ENCODE results near the gene SUSD1. TPM values are rescaled to one million over a fixed set of nuclear protein-coding genes. Genes with fewer than 3 reads are reported as not detected.

SUSD1 gene
- polyA plus RNA-seq, 1 experiment = 24.2 TPM

DNA sequence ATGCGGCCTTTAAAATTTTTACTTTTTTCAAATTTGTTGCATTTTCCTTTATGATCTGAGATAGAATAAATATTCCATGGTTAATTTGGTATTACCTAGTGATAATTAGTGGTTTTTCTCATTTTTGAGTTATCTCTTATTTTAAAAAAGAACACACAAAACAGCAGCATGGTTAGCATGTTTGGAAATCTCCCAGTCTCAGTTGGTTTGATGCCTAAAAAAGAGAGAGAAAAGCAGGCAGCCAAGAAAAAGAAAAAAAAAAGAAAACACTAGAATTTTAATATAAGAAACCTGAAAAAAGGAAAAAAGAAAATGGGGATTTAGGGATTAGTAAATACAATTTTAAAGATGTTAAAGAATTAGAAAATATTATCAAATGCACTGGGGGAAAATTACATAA, 15.3 kb downstream of the SUSD1 start:
- Histone ChIP-seq H3K4me3 (ENCODE audit: low read depth, low read length) (no peak overlapping the region), H3K9me3 (ENCODE audit: control insufficient read depth, insufficient read depth, low read length) (no peaks in the 10 kb centered on the region), H3K27me3 (ENCODE audit: control insufficient read depth, insufficient read depth, low read length) (no peaks in the 10 kb centered on the region), H3K27ac (ENCODE audit: low read depth, low read length) (no peak overlapping the region)
- POLR2A ChIA-PET = no interaction called here
- DNase-seq (ENCODE audit: low read depth, low spot score) = no peak
- TF ChIP-seq, protein P1, sequence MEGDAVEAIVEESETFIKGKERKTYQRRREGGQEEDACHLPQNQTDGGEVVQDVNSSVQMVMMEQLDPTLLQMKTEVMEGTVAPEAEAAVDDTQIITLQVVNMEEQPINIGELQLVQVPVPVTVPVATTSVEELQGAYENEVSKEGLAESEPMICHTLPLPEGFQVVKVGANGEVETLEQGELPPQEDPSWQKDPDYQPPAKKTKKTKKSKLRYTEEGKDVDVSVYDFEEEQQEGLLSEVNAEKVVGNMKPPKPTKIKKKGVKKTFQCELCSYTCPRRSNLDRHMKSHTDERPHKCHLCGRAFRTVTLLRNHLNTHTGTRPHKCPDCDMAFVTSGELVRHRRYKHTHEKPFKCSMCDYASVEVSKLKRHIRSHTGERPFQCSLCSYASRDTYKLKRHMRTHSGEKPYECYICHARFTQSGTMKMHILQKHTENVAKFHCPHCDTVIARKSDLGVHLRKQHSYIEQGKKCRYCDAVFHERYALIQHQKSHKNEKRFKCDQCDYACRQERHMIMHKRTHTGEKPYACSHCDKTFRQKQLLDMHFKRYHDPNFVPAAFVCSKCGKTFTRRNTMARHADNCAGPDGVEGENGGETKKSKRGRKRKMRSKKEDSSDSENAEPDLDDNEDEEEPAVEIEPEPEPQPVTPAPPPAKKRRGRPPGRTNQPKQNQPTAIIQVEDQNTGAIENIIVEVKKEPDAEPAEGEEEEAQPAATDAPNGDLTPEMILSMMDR (IDR thresholded peaks at IDR 0.05; ENCODE audit: low read depth, low read length) = no peak
- CTCF ChIA-PET = no interaction called here

DNA sequence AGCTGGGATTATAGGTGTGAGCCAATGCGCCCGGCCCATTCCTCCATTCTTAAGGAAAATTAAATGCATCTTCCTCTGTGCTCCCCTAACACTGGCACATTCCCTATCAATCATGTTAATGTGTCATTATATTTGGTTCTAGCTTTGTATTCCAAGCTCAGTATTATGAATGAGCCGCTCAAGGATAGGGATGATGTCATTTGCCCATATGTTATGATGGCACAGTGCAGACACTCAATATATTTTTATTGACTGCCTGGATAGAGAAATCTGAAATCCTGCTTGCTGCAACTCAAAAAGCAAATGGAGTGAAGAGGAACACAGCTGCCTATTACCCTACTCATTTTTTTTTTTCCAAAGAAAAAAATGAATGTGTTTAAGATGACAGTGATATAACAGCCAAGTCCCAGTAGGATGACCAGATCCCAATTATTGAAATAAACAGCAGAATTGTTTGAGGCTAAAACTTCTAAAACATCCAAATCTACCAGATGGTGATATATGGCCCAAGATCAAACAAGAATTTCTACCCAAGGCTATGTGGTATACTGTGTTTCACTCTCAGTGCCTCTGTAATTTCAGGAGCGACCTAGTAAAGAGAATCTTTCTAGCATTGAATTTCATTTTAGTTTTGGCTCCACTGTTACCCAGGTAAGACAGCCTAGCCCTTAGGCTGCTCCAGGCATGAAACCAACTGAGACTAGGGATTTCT, 16.3 kb downstream of the SUSD1 start:
- CTCF ChIA-PET = interaction anchor here (1.1 kb wide), 1 partner anchor 61 kb away, joined by 3 read pairs; no protein-coding TSS in a partner anchor
- no peak for DNase-seq (ENCODE audit: low read depth, low spot score)

DNA sequence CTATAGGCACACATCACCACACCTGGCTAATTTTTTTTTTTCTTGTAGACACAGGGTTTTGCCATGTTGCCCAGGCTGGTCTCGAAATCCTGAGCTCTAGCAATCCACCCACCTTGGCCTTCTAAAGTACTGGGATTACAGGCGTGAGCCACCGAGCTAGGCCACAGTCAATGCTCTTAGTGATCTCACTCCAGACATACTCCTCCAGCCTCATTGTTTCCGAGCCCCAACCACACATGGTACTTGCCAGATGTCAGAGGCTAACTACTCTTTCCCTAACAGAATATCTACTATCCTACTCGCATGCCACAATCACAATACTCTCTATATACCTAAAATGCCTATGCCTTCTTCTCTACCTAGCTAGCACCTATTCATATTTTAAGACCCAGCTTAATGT, 17.1 kb downstream of the SUSD1 start:
- Histone ChIP-seq H3K9me3 (ENCODE audit: control insufficient read depth, insufficient read depth, low read length) (no peaks in the 10 kb centered on the region), H3K27me3 (ENCODE audit: control insufficient read depth, insufficient read depth, low read length) (no peaks in the 10 kb centered on the region), H3K27ac (ENCODE audit: low read depth, low read length) (no peak overlapping the region), H3K4me3 (ENCODE audit: low read depth, low read length) (no peak overlapping the region)
- TF ChIP-seq, protein P1 (IDR thresholded peaks at IDR 0.05; ENCODE audit: low read depth, low read length) = no peak
- POLR2A ChIA-PET = no interaction called here
- CTCF ChIA-PET = interaction anchor here (1.1 kb wide), 1 partner anchor 60 kb away, joined by 3 read pairs; no protein-coding TSS in a partner anchor
- no peak for DNase-seq (ENCODE audit: low read depth, low spot score)

More for the DNA sequence above, 16.3 kb downstream of the SUSD1 start:
- no peaks in the 10 kb centered on the region for H3K9me3 ChIP-seq (ENCODE audit: control insufficient read depth, insufficient read depth, low read length)
- no peak overlapping the region for H3K27ac ChIP-seq (ENCODE audit: low read depth, low read length)
- POLR2A ChIA-PET = no interaction called here
- TF ChIP-seq, protein P1 (IDR thresholded peaks at IDR 0.05; ENCODE audit: low read depth, low read length) = no peak
- no peak overlapping the region for H3K4me3 ChIP-seq (ENCODE audit: low read depth, low read length)
- no peaks in the 10 kb centered on the region for H3K27me3 ChIP-seq (ENCODE audit: control insufficient read depth, insufficient read depth, low read length)

DNA sequence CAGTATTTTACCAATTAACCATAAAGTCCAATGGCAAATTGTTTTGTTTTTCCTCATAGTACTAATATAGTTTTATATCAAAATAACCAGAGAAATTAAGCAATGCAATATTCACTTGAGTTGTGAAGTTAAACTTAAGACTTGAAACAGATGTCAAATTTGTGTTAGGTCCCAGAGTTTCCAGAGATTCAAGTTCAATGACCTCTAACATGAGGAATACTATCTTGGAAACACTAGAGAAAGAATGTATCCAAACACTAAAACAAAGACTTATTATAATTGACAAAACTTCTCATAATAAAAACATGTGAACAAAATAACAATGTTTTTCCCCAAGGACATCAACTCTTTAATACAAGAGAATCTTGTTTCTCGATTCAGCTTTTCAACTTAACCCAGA, 18.0 kb downstream of the SUSD1 start:
- POLR2A ChIA-PET = no interaction called here
- TF ChIP-seq, protein P1 (IDR thresholded peaks at IDR 0.05; ENCODE audit: low read depth, low read length) = no peak
- Histone ChIP-seq H3K4me3 (ENCODE audit: low read depth, low read length) (no peak overlapping the region), H3K27ac (ENCODE audit: low read depth, low read length) (no peak overlapping the region), H3K9me3 (ENCODE audit: control insufficient read depth, insufficient read depth, low read length) (no peaks in the 10 kb centered on the region), H3K27me3 (ENCODE audit: control insufficient read depth, insufficient read depth, low read length) (no peaks in the 10 kb centered on the region)
- CTCF ChIA-PET = no interaction called here
- no peak for DNase-seq (ENCODE audit: low read depth, low spot score)

DNA sequence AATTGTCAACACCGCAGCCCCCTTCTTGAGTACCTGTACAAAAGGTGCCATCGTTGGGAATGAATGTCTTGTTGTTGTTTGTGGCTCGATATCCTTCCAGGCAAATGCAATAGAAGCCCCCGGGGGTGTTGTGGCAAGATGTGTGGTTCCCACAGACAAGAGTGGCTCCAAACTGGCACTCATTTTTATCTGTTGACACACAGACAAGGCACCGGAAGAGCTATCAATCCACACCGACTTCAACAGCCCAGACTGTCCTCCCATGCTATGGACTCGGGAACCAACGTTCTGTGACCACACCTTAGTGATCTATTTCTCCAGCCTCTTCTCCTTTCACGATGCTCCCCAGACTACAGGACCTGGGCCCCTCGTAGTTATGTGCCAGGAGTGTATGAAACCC, 25.9 kb downstream of the SUSD1 start:
- CTCF ChIA-PET = interaction anchor here (0.6 to 1.2 kb wide), 4 partner anchors 18 to 75 kb away, joined by 3 to 6 read pairs (median 4); no protein-coding TSS in a partner anchor
- Histone ChIP-seq H3K27ac (ENCODE audit: low read depth, low read length) (no peak overlapping the region), H3K27me3 (ENCODE audit: control insufficient read depth, insufficient read depth, low read length) (no peaks in the 10 kb centered on the region), H3K9me3 (ENCODE audit: control insufficient read depth, insufficient read depth, low read length) (no peaks in the 10 kb centered on the region), H3K4me3 (ENCODE audit: low read depth, low read length) (no peak overlapping the region)
- TF ChIP-seq, protein P1 (IDR thresholded peaks at IDR 0.05; ENCODE audit: low read depth, low read length) = no peak
- POLR2A ChIA-PET = no interaction called here
- no peak for DNase-seq (ENCODE audit: low read depth, low spot score)
